GM21786 (cell line): ENCODE data around the gene HYAL4.
A peak's percentile ranks its signal among the peaks of the same experiment; 100 is the strongest.
"Not testable (repeated sequence)": the region's sequence is repeated elsewhere in the genome, so short reads cannot be mapped to it uniquely, and the experiment has no call there.

ENCODE experiments used
- ATAC-seq: cut with Tn5 transposase; IDR thresholded peaks from one replicate; pipeline ENCODE4 v1.9.1; 2021; ENCODE audit not compliant: unreplicated experiment

Gene HYAL4

DNA sequence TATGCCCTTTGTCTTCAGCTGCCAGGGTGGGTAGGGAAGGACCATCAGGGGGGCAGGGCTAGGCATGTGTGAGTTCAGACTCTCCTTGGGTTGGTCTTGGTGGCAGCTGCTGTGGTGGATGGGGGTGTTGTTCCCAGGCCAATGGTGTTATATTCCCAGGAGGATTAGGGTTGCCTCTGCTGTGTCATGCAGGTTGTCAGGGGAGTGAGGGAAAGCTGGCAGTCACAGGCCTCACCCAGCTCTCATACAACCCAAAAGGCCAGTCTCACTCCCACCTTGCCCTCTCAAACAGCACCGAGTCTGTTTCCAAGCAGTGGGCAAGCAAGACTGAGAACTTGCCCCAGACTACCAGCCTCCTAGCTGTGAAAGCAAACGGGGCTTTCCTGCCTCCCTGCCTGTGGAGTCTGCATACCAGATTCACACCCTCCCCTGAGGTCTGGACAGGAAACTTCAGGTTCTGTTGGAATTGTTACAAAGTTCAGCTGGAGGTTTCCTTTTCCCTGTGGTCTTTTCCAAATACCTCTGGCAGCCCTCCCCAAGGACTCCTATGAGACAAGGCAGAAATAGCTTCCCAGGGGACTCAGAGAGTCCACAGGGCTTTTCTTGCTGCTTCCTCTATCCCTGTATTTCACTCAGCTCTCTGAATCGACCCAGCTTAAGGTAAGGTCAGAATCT, 1.4 kb downstream of the HYAL4 start:
- no peak for ATAC-seq

GRCh38 chr7:123847868-123848267, 2.9 kb downstream of the HYAL4 start:
- ATAC-seq = no peak

- ATAC-seq = no peak
These were observed 4.9 kb downstream of the HYAL4 start for GRCh38 chr7:123849855-123850254.

DNA sequence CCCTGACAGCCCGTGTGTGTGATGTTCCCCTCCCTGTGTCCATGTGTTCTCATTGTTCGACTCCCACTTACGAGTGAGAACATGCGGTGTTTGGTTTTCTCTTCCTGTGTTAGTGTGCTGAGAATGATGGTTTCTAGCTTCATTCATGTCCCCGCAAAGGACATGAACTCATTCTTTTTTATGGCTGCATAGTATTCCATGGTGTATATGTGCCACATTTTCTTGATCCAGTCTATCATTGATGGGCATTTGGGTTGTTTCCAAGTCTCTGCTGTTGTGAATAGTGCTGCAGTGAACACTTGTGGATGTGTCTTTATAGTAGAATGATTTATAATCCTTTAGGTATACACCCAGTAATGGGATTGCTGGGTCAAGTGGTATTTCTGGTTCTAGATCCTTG, 6.4 kb downstream of the HYAL4 start:
- not testable (repeated sequence) for ATAC-seq

- not testable (repeated sequence) for ATAC-seq
These were observed 9.3 kb downstream of the HYAL4 start for GRCh38 chr7:123854291-123854690.

DNA sequence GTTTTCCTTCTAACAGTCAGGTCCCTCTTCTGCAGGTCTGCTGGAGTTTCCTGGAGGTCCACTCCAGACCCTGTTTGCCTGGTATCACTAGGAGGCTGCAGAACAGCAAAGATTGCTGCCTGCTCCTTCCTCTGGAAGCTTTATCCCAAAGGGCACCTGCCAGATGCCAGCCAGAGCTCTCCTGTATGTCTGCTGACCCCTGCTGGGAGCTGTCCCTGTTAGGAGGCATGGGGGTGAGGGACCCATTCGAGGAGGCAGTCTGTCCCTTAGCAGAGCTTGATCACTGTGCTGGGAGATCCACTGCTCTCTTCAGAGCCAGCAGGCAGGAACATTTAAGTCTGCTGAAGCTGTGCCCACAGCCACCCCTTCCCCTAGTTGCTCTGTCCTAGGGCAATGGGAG, 11.5 kb downstream of the HYAL4 start:
- ATAC-seq = not testable (repeated sequence)

- no peak for ATAC-seq
These were observed 15.9 kb downstream of the HYAL4 start for GRCh38 chr7:123860848-123861247.

- ATAC-seq = no peak
These were observed 17.8 kb downstream of the HYAL4 start for GRCh38 chr7:123862775-123863174.

DNA sequence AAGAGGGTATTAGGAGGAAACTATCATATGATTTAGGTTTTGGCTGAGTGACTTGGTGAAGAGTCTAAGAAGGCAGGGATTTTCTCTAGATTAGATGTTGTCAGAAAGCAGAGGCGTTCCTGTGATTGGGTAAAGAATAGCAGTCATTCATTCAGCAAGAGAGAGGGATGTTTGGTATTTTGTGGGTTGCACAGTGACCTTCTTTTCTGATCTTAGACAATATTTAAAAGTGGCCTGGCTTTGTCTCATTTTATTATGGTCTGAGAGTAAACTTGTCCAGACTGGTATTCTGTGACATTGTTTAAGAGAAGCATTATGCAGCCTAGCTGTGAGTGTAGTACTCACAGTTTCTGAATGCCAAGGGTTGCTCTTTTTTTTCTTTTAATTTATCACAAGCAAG, 18.5 kb downstream of the HYAL4 start:
- no peak for ATAC-seq

DNA sequence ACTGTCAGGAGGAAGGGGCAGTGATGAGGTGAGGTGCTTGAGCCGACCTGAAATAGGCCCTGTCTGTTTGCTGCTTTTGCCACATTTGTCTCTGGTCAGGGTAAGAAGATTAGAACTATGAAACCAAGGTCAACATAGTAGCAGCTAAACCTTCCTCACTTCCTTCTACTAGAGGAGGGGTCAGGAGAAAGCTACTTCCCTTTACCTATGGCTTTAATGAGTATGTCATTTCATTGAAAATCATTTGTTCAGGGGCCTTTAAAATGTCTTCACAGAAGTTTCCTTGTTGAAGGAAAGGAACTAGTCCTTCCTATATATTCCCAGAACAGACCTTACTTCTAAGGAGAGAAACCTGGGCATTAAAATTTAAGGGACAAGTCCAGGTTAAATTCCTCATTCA, 19.0 kb downstream of the HYAL4 start:
- no peak for ATAC-seq

- ATAC-seq = no peak
These were observed 19.5 kb downstream of the HYAL4 start for GRCh38 chr7:123864436-123864835.

DNA sequence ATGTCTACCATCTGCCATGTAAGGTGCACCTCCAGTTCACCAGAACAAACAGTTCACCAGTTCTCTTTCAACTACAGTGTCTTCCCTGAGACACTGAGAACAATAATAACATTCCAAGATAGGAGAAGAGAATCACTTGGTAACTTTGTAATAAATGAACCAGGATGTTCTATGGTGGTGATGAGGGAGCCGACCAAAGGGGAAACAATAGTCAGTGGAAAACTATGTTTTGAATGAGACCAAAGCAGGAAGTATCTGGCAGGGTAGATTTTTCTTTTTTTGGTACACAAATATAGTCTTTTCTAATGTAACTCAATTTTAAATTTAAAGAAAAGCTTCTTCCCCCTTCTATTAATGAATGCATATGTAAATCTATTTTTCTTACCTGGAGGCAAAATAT, 20.0 kb downstream of the HYAL4 start:
- ATAC-seq = no peak

DNA sequence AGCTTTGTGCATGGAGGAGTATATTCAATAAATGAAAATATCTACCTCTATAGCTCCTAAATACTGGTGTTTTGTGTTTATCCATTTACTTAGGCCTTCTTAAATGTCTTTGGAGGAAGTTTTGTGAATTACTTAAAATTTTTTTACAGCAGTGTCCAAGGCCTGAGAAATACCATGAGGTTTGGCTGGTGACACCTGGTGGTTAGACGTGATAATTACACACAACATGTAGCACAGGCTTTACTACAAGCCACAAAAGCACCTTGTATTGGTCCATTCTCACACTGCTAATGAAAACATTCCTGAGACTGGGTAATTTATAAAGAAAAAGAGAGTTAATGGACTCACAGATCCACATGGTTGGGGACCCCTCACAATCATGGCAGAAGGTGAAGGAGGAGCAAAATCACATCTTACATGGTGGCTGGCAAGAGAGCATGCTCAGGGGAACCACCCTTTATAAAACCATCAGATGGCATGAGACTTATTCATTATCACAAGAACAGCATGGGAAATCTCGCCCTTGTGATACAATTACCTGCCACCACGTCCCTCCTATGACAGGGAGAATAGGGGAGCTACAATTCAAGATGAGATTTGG, 20.6 kb downstream of the HYAL4 start:
- peak; percentile 92 for ATAC-seq

DNA sequence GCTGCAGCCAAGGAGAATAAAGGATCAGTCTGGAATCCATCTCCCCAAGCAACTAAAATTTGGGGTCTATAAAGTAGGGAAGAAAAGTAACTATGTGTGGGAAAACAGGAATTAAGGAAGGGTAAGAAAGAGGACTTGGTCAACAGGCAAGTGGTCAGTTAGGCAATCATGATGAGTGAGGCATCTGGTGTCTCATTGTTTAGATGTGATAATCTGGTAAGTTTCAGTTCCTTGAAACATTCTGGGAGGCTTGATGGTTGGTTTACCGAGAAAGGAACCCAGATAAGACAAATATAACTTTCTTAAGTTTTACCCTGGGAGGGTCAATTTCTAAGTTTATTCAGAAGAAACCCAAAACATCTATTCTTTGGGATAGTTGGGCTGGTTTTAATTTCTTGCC, 22.3 kb downstream of the HYAL4 start:
- no peak for ATAC-seq

- ATAC-seq = peak; percentile 89
These were observed 27.3 kb downstream of the HYAL4 start for GRCh38 chr7:123871998-123872867.

GRCh38 chr7:123872908-123873307, 27.9 kb downstream of the HYAL4 start:
- no peak for ATAC-seq

GRCh38 chr7:123876557-123877256, 31.7 kb downstream of the HYAL4 start:
- no peak for ATAC-seq

DNA sequence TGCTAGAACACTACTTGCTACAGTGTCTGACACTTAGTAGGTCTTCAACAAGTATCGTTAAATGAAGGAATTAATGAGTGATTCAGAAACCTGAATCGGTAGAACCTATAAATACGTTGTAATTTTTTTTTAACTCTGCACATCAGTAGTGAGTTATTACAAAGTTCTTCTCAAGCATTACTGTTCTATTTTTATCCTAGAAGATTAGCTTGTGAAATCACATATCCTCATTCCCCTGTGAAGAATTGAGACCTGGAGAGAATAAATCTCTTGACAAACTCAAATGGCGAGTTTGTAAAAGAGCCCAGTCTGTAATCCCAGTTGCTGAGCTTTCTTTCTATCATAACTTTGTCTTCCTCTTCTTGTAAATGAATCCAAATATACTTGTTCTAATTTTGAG, 34.7 kb downstream of the HYAL4 start:
- ATAC-seq = no peak

- no peak for ATAC-seq
These were observed 36.3 kb downstream of the HYAL4 start for GRCh38 chr7:123881300-123881699.

- ATAC-seq = no peak
These were observed 38.2 kb downstream of the HYAL4 start for GRCh38 chr7:123883154-123883553.

DNA sequence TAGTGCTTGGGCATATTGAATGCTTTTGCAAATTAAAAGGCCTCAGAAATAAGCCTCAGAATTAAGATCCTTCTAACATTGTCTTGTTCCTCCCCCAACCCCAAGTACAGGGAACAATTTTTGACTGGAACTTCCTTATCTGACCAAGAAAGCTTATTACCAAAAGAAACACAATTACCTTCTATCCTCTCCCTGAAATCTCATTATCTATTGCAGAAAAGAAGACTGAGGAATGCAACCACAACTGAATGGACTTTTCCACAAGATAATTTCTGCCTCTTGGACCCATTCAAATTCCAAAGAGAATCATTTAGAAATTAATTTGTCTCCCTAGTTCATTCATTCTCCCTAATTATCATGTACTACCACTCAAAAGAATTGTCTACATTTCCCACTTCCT, 43.2 kb downstream of the HYAL4 start:
- no peak for ATAC-seq
